Motor neuron (in vitro differentiated cells): ENCODE measurements around the gene MYO1H. TPM values are rescaled to one million over a fixed set of nuclear protein-coding genes. Genes with fewer than 3 reads are reported as not detected.
A peak's percentile ranks its signal among the peaks of the same experiment; 100 is the strongest.

Source experiments
- ATAC-seq, 8 experiments: fragments of 200-7000 bp; cut with Tn5 transposase; replicated peaks in 6 of 8; 2 replicates each; pipeline ENCODE4 v1.8.0; 2021; ENCODE audit warnings: mild to moderate bottlenecking in 8 of 8, moderate library complexity in 8 of 8
- H3K27ac ChIP-seq, 2 donors: fragments of 250-450 bp; sonication (Bioruptor Pico); 2 replicates each; pipeline ENCODE4 v1.9.0; 2021; ENCODE audit warnings: antibody characterized with exemption in 2 of 2, mild to moderate bottlenecking in 2 of 2, moderate library complexity in 1 of 2
- H3K4me1 ChIP-seq, 2 donors: fragments of 250-450 bp; sonication (Bioruptor Pico); replicated peaks in 1 of 2; 2 replicates each; pipeline ENCODE4 v1.6.1; 2021; ENCODE audit warnings: antibody characterized with exemption in 2 of 2, mild to moderate bottlenecking in 2 of 2, moderate library complexity in 1 of 2
- H3K4me3 ChIP-seq, 5 donors: fragments of 250-450 bp; sonication (Bioruptor Pico); 2 replicates each; pipeline ENCODE4 v1.9.0; 2021; ENCODE audit warnings: antibody characterized with exemption in 5 of 5, mild to moderate bottlenecking in 5 of 5, moderate library complexity in 4 of 5
- WGBS, 10 experiments: fragments of 450-650 bp; shearing (Covaris generic); methylation state at CpG; one replicate each; pipeline ENCODE4 v1.0.0; 2022; 5-methylcytosine and 5-hydroxymethylcytosine counted together
- in situ Hi-C, 9 experiments: fragments of 400-800 bp; cut with MboI; loops; one replicate each; pipeline ENCODE4 v1.15.0; 2021; ENCODE audit warnings: low sequenced_read_pairs in 9 of 9, low pct_unique_long_range_greater_than_20kb in 2 of 9; ENCODE audit not compliant: unreplicated experiment in 9 of 9
- total RNA-seq, 8 experiments: library from RNA; unstranded; fragments of 300-600 nt; gene quantifications; 2 replicates each; pipeline versions ENCODE4 v1.2.3 to v1.2.4, GENCODE V29; 2022

MYO1H gene
- total RNA-seq, 8 experiments from 2014 or later: 0.09 to 0.95 (median 0.46) TPM

DNA sequence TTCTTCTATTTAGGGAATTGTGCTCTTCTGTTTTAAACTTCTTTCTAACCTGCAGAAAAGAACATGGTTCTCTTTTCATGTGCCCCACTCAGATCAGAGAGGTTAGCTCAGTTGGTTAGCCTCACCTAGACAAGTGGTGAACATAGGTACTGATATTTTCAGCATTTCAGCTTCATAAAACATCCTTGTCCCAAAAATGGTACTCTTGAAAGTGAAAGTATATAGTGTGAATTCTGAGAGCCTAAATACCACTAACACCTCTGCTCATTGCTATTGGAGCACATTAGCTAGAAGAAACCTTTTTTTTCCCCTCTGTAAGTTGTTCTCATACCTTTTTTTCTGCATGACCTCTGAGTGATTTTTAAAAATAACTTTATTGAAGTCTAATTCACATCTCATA is 147.3 kb downstream of the MYO1H start:
- in situ Hi-C loops: no loop called here
- Histone ChIP-seq H3K27ac (no peak overlapping the region), H3K4me1 (no peaks in the 10 kb centered on the region), H3K4me3 (no peak overlapping the region)
- no peak for ATAC-seq

DNA sequence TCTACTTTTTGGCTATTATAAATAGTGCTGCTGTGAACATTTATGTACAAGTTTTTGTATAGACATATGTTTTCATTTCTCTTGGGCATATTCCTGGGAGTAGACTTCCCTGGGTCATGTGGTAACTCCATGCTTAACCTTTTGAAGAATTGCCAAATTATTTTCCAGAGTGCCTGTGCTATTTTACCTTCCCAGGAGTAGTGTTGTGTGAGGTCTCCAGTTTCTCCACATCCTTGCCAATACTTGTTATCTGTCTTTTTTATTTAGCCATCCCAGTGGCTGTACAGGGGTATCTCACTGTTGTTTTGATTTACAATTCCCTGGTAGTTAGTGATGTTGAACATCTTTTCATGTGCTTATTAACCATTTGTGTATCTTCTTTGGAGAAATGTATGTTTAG is 148.6 kb downstream of the MYO1H start:
- ATAC-seq: no peak

DNA sequence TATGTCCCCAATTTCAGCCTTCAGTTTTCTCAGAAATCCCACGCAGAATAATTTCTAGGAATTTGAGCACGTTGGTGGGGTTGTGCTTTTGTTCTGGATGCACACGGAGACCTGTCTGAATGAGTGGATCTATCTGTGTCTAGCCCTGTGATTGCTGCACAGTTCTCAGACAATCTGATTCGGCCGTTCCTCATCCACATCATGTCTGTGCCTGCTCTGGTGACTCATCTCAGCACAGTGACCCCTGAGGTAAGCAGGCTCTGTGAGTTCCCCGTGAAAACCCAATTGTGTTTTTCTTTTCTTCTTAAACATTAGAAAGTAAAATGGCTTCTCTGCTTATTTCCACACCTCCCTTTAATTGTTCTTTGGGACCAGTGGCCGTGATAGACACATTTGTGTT is 150.0 kb downstream of the MYO1H start:
- no peak overlapping the region for H3K4me3 ChIP-seq
- no peak overlapping the region for H3K27ac ChIP-seq
- ATAC-seq: peak in 5 of 8 experiments; percentile 63 to 100 (median 87)
- in situ Hi-C loops: no loop called here
- WGBS, 10 experiments: 82 to 100% (median 86%) methylated on average over 1 to 6 of the region's 7 CpGs; no CpG with 5 or more reads in 4 of the 10 experiments
- no peaks in the 10 kb centered on the region for H3K4me1 ChIP-seq

More for the DNA sequence above, 148.6 kb downstream of the MYO1H start:
- Histone ChIP-seq H3K4me1 (no peaks in the 10 kb centered on the region), H3K27ac (no peak overlapping the region), H3K4me3 (no peak overlapping the region)
- in situ Hi-C loops: no loop called here

Other genes starting within 250 kb of the MYO1H start
- gene ACACB, start 231.3 kb upstream of the MYO1H start, total RNA-seq: 1 to 10 TPM; 1.9 to 8.0 (median 4.2) TPM
- 10 to 100 TPM in 1 of 8 experiments, under 1 TPM in 5, not detected in 2; 0.20 to 19.7 (median 0.48) TPM for gene FOXN4, start 38.6 kb upstream of the MYO1H start, total RNA-seq
- 10 to 100 TPM; 21.9 to 53.6 (median 40.2) TPM for gene KCTD10, start 129.4 kb downstream of the MYO1H start, total RNA-seq
- gene UBE3B, start 129.7 kb downstream of the MYO1H start, total RNA-seq: 10 to 100 TPM; 13.4 to 47.7 (median 24.3) TPM
- 10 to 100 TPM; 15.1 to 74.6 (median 25.7) TPM for gene MMAB, start 225.6 kb downstream of the MYO1H start, total RNA-seq
- gene MVK, start 225.9 kb downstream of the MYO1H start, total RNA-seq: 10 to 100 TPM in 7 of 8 experiments, 1 to 10 TPM in 1; 8.6 to 27.8 (median 20.8) TPM